Fibroblast of skin of left biceps (primary cell): Measurements from ENCODE around the gene TSPAN5.
"Not testable (repeated sequence)": the region's sequence is repeated elsewhere in the genome, so short reads cannot be mapped to it uniquely, and the experiment has no call there.

Experiments
- DNase-seq, 2 experiments: peaks; one replicate each; pipeline ENCODE4 v3.0.0-alpha.2; 2013; ENCODE audit warnings: low read depth in 2 of 2

TSPAN5 gene

DNA sequence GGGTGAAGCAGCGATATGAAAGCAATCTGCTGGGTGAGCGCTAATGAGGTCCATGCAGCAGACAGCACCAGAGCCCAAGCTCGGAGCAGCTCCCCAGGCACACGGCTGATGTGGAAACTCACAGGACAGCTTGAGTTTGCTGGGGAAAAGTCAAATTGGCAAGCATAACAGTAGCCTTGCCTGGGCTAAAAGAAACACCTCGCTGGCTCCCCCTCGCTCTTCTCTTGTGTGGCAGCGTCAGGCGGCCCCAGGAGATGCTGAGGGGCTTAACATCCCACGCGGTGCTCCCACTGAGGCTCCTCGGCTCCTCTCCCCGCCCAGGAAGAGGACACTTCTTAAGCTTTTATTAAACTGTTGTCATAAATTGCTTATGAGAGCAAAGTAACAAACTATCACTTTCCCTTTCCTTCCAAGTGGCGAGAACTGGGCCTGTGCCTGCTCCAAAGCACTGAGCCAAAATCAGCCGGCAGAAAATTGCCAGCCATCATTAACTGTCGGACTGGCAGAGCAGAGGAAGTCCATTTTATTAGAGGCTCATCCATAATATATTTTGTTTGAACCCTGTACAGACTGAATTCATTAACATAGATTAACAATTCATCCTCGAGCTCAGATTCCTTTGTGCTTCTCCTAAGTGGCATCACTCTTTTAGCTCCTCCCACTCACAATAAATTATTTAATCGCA lies 111.4 kb downstream of the TSPAN5 start:
- DNase-seq: peak; percentile 22 to 29

DNA sequence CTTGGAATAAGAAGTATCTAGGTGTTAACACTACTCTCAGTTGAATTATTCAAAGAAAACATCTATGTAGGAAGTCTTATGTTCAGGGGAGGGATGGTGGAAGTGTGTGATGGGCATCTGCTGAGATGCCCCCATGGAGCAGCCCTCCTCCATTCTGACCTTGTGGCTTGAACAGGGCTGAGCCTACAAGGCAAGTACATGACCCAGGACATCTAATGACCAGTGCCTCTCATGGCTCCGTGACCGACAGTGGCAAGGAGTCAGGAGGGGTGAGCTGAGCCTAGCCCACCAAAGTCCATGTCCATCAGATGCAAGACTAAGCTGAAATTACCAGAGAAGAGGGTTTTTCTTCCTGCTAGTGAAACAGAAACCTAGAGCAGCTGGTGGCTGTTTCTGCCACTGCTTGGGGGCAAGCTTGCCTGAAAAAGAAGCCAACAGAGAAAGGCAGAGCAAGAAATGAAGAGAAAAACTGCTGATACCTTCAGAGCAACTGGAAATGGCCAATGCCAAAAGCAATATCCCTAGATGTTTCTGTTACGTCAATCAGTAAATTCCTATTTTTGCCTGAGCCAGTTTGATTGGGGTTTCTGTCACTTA lies 113.5 kb downstream of the TSPAN5 start:
- no peak for DNase-seq

DNA sequence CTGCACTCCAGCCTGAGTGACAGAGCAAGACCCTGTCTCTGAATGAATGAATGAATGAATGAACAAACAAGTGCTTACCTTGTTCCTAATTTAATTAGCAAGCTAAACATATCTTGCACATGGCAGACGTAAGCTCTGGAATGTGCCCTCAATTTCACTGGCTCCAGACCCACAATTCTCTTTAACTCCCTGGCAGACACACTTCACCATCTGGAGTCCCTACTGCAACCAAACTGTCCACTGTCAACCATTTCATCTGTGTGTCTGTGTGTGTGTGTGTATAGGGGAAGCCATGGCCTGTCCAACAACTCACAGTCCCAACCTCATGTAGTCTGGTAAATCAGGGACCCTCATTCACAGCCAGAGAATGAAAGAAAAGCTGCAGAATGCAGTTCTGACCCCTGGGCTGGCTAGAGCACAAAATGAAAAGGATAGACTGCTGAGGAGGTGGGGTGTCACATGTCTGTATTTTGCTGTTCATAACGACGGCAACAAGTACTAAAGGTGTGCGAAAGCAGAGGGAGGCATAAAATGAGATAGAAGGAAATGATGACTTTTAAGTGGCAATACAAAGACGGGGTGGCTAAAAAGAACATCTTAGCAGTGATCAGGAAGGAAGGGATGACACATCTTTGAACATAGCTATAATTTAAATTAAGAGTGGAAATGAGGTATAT lies 114.1 kb downstream of the TSPAN5 start:
- no peak for DNase-seq

DNA sequence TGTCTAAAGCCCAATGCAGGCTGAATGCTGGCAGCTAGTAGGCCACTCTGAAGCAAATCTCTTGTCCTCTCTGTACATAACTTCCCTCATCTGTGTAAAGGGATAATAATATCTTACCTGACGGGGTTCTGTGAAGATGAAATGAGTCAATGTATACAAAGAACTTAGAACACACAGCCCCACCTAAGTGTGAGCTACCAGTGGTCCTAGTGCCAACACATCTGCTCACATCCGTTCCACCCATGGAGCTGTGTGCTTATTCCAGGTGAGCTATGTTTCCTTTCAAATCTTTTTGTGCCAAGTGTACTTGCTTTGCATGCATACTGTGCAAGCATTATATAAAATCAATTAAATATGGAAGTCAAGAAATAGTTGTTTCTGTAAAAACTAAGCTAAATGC lies 116.4 kb downstream of the TSPAN5 start:
- DNase-seq: no peak

DNA sequence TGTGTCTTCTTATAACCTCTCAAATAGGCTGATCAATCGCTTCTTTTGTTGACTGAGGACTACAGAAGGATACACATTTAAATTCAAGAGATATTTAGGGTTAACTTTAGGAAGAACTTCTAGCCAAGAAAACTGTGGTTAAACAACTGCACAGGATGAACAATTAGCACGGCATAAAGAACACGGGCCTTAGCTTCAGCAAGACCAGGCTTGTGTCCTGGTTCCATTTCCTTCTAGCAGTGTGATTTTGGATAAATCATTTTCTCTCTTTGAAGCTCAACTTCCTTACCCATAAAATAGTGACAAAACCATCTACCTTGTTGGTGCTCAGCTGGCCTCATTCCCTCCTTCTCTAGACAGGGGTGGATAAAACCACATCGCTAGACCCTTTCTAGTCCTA lies 117.6 kb downstream of the TSPAN5 start:
- DNase-seq: no peak

DNA sequence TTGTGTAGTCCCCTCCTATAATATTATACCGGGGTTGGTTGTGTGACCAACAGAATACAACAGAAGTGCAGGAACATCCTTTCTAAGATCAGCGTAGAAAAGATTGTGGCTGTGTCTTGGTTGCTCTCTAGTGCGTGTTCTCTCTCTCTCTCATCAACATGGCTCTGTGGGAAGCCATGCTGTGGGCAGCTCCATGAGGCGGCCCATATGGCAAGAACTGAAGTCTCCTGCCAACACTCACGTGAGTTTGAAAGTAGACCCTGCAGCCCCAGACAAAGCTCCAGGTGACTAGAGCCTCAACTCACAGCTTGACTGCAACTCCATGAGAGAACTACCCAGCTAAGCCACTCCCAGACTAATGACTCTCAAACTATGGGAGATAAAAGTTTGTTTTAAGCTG lies 118.7 kb downstream of the TSPAN5 start:
- DNase-seq: no peak

DNA sequence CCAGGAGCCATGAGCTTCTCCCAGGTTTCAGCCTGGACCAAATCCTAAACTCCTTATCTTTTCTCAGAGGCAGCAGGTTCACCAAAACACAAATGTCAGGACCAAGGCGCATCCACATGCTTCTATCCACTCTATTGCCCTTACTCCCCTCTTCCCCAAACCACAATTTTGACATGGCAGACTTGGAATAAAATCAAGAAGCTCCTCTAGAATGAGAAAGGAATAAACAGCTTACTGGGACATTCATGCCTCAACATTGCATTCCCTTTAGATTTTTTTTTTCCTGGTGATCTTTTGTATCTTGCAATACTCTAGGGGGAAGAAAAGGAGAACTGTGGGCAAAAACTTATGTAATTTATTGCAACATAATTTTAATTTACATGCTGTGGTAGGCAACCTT lies 119.1 kb downstream of the TSPAN5 start:
- DNase-seq: no peak

DNA sequence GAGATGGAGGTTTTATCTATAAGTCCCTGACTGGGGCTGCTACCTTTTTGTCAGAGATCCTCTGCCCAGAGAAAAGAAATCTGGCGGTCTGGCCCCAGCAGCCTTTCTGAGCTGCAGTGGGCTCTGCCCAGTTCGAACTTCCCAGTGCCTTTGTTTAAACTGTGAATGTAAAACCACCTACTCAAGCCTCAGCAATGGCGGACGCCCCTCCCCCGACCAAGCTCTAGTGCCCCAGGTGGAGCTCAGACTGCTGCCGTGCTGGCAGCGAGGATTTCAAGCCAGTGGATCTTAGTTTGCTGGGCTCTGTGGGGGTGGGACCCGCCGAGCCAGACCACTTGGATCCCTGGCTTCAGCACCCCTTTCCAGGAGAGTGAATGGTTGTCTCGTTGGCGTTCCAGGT lies 121.8 kb downstream of the TSPAN5 start:
- no peak for DNase-seq

DNA sequence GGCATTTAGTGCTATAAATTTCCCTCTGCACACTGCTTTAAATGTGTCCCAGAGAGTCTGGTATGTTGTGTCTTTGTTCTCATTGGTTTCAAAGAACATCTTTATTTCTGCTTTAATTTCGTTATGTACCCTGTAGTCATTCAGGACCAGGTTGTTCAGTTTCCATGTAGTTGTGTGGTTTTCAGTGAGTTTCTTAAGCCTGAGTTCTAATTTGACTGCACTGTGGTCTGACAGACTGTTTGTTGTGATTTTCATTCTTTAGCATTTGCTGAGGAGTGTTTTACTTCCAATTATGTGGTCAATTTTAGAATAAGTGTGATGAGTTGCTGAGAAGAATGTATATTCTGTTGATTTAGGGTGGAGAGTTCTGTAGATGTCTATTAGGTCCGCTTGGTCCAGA lies 124.3 kb downstream of the TSPAN5 start:
- not testable (repeated sequence) for DNase-seq

DNA sequence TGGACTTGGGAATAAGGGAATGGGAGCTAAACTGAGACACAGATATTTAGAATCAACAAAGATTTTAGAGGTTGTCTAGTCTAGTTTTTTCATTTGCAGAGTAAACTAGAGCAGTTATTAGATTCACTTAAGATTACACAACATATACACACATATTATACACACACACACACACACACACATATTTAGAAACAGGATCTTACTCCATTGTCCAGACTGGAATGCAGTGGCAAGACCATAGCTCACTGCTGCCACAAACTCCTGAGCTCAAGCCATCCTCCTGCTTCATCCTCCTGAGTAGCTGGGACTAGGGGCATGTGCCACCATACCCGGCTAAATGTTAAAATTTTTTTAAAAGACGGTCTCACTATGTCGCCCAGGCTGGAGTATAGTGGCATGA lies 127.8 kb downstream of the TSPAN5 start:
- DNase-seq: no peak

DNA sequence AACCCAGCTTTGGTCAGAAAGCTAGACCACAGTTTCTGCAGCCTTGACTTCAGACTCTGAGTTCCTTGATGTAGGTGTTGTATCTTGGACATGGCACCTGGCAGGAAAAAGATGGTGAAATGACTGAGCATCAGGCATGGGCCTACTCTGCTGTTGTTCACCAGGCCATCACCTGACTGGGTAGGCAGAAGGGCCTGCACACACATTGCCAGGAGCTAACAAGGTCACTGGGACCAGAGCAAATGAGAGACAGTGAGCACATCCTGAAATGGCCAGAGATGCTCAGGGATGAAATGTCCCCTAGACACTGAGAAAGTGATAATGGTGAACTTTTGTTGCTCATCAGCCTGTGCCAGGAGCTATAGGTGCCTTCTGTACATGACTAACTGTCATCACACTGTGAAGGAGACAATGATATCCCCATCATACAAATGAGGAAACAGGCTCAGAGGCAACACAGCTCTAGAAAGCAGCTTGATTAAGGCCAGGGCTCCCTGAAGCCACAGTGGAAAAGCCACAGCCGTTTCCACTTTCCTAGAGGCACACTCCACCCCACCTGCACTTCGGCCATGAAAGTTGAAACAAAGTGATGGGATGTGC lies 128.3 kb downstream of the TSPAN5 start:
- DNase-seq: no peak

DNA sequence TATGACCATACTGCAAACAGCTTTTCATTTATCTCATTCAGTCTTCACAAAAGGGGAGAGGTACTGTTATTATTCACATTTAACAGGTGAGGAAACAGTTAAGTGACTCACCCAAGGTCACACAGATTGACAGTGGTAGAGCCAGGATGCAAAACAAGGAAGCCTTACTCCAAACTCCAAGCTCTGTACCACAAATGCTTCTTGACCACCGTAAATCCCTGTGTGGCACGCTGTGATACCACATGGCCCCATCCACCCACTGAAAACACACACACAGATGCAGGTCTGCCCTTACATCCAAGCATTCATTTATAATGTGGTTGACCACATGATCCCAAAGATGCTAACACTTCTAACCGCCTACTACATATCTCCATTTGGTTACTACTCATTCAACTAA lies 129.5 kb downstream of the TSPAN5 start:
- DNase-seq: no peak

DNA sequence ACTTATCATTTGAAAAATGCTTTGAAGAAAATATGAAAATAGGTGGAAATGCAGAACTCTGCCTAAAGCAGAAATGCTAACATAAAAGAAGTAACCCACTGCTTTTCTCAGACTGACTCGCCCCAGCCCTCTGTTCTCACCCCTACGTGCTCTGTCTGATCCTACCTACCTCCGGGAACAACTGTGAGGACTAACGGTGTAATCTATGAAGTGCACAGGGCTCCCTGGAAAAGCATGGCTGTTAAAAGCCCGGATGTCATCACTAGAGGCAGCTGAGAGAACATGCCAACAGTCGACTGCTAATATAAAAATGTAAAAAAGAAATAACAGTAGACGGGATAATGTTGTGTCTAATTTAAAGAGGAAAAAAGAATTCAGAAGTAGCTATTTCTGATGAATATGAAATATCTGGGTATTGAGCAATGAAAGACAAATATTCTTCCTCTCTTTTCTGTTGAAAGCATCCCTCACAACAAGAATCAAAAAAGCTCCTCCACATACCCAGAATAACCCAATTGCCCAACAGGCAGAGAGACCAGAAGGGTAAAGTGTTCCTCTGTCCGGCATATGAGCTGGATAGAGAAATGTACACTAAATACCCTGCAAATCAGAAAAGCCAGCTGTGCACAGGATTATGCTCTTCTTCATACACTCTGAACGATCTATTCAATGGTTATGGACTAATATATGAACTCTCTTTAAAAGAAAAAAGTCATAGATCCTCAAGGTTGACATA lies 130.7 kb downstream of the TSPAN5 start:
- DNase-seq: no peak

DNA sequence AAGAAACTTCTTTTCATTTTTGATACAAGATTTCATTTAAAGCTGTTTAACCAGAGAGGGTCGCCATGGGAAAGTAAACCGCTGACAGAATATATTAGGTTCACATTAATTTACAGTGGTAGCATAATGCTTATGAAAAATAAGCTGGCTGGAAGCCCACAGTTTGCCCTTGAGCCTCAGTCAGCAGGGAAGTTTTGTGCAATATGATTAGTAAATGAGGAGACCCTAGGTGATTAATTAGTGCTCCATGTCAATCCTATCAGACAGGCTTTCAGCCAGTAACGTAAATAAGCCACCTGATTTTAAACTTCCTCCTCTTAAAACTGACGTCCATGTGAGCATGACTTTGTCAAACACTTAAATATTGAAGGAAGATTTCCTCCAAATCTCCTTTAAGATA lies 134.2 kb downstream of the TSPAN5 start:
- DNase-seq: no peak

DNA sequence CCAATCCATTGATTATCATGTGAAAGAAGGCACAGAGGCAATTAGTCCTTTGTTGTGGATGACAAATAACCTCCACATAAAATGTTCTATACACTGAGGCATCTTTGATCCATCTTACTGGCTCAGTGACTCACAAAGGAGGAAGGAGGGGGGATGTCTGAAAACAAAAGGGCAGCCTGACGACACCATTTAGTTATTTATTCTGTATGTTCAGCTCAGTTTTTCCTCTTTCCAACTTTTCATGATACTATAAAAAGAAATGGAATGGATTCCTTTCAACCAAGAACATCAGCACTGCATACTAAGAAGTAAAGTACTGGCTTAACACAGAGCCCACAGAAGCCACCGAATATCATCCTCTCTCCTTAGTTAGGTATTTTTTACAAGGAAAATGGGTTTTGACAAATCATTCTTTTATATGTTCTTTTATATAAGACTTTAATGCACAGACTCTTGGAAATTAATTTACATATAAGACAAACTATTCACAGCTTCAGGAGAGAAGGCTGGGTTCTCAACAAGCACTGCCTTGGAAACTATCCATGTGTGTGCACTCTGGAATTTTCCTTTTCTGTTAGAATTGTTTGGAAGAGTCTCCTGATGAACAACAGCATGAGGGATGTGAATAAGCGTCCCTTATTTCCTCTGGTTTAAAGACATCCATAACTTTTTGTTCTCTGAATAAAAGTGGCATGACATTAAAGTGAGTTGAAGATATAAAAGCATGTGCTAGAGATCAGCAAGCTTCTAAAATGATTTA lies 135.6 kb downstream of the TSPAN5 start:
- DNase-seq: peak; percentile 76 to 80

DNA sequence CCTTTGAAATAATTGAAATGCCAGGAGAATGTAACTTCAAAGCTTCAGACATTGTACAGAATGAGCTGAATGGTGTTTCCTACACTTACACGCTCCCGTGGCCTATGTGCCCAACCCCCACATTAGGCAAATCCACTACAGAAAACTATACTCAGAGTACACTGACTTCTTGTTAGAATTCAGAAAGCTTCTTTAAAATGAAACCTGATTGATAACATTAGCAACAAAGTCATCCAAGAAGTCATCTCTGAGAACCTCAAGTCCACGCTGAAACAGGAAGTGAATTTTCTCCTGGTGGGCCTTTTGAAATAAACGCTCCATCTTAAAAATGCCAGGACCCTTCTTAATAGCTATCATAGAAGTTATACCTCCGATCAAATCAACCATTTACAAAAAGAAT lies 136.3 kb downstream of the TSPAN5 start:
- no peak for DNase-seq

DNA sequence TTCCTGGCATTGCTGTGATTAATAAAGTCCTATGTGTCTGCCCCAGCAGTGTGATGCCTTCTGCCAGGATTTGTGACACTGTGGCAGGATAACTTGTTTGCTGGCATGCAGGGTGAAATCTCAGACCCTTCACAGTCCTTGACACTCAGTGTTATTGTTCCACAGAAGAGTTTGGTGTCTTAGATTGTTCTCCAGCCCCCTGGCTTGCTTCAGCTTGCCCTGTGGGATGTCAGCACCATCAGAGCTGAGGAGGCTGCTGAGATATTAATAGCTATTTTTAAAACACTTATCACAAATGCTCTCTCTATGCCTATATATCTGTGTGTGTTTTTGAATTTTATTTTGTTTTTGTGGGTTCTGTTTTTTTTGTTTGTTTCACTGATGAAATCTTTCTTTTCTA lies 136.9 kb downstream of the TSPAN5 start:
- no peak for DNase-seq

DNA sequence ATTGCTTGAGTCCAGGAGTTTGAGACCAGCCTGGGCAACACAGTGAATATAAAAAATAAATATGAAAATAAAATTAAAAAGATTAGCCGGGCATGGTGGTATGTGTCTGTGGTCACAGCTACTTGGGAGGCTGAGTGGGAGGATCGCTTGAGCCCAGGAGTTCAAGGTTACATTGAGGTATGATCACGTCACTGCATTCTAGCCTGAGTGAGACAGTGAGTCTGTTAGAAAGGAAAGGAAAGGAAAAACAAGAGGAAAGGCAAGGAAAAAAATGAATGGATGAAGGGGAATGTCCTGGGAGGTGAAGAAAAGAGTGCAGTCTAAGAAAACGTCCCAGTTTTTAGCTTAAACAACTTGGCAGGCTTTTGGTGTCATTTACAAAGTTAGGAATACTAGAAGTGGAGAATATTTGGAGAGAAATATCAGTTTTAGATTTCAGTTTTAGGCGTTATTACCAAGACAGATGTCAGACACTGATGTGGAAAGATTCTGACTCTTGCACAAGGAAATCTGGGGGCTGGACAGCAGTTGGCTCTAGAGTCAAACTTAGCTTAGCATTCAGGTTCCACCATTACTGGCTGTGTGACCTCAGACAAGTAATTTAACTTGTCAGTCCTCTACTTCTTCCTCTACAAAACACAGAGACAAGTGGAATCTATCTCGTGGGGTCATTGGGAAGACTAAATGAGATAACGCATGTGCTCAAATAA lies 139.0 kb downstream of the TSPAN5 start:
- DNase-seq: no peak

DNA sequence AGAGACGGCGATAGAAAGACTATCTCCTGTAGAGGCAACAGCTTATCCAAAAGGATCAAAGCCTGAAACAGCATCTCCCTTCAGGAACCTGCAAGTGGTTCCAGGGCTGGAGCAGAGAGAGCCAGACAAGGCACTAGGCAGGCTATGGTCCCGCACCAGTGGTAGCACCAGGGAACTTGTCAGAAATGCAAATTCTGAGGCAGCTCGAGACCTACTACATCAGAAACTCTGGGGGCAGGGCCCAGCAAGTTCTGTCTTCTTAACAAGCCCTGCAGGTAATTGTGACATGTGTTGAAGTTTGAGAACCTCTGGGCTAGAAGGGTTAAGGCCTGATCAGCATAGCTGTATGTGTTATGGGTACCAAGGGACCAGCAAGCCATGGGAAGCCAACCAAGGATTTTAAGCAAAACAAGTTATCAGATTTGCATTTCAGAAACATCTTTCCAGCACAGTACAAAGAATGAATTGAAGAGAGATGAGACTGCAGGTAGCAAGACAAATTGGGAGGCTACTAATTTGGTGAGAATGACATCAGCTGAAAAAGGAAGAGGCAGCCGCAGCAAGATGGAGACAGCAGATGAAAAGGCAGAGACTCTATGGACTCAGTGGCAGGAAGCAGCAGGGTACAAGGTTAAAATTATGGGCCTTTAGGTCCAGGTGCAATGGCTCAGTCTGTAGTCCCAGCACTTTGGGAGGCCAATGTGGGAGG lies 139.7 kb downstream of the TSPAN5 start:
- no peak for DNase-seq
